HCT116 (cell line): ENCODE results near the gene LAMC2. TPM values are rescaled to one million over a fixed set of nuclear protein-coding genes. Genes with fewer than 3 reads are reported as not detected.

ENCODE experiments used
- ATF3 ChIP-seq: IDR thresholded peaks from 2 replicates; pipeline ENCODE4 v1.6.1; 2012
- CEBPB ChIP-seq: IDR thresholded peaks from 2 replicates; pipeline ENCODE4 v1.6.1; 2012; ENCODE audit warnings: low read depth
- EZH2phosphoT487 ChIP-seq: fragments of 200-600 bp; IDR thresholded peaks from 2 replicates; pipeline ENCODE4 v1.6.1; 2018; ENCODE audit warnings: antibody characterized with exemption, borderline replicate concordance
- JUND ChIP-seq: IDR thresholded peaks from 2 replicates; pipeline ENCODE4 v1.6.1; 2012
- MAX ChIP-seq: IDR thresholded peaks from 2 replicates; pipeline ENCODE4 v1.6.1; 2012
- POLR2A ChIP-seq: IDR thresholded peaks from 2 replicates; pipeline ENCODE4 v1.7.0; 2011; ENCODE audit warnings: borderline replicate concordance; ENCODE audit not compliant: insufficient read depth, insufficient read length; ENCODE audit errors: extremely low read depth
- POLR2AphosphoS5 ChIP-seq: IDR thresholded peaks from 2 replicates; pipeline ENCODE4 v1.6.1; 2011; ENCODE audit warnings: mild to moderate bottlenecking, low read depth, low read length, moderate library complexity
- REST ChIP-seq: IDR thresholded peaks from 2 replicates; pipeline ENCODE4 v1.6.1; 2012; ENCODE audit warnings: low read depth
- SRF ChIP-seq: IDR thresholded peaks from 2 replicates; pipeline ENCODE4 v1.6.1; 2012; ENCODE audit warnings: low read depth
- TCF7L2 ChIP-seq: IDR thresholded peaks from 2 replicates; pipeline ENCODE4 v1.7.0; 2011; ENCODE audit warnings: borderline replicate concordance, inconsistent platforms; ENCODE audit not compliant: insufficient read depth, insufficient read length; ENCODE audit errors: extremely low read depth
- ZNF274 ChIP-seq: fragments of 200-500 bp; sonication (Bioruptor generic); IDR thresholded peaks from 2 replicates; pipeline ENCODE4 v1.6.1; 2014; ENCODE audit warnings: mild to moderate bottlenecking, low read depth, low read length, inconsistent platforms
- total RNA-seq: library from RNA; stranded (reverse); gene quantifications from one replicate; pipeline ENCODE4 v1.2.1, GENCODE V29; 2021; ENCODE audit not compliant: unreplicated experiment

The LAMC2 gene
- total RNA-seq, 1 experiment from 2014 or later, result 22.2 TPM

- no peak for TF ChIP-seq REST
- TF ChIP-seq MAX, result no peak
- TF ChIP-seq JUND, result no peak
- TF ChIP-seq POLR2A, result no peak
- no peak for TF ChIP-seq POLR2AphosphoS5
- no peak for TF ChIP-seq CEBPB
- TF ChIP-seq ZNF274, result no peak
- TF ChIP-seq EZH2phosphoT487, result no peak
- TF ChIP-seq ATF3, result no peak
- TF ChIP-seq SRF, result no peak
- no peak for TF ChIP-seq TCF7L2
- TF ChIP-seq, all 23 proteins: peak for 0
Observed at GRCh38 chr1:183233113-183233512, 47.0 kb downstream of the LAMC2 start (continued).
